GM20431 (cell line): ENCODE measurements around the gene TYW3.
"Not testable (repeated sequence)": the region's sequence is repeated elsewhere in the genome, so short reads cannot be mapped to it uniquely, and the experiment has no call there.

ENCODE experiments used
- in situ Hi-C: fragments of 300-500 bp; cut with MseI, MboI; formaldehyde crosslinking; loops from one replicate; pipeline ENCODE4 v1.15.0; 2020; ENCODE audit warnings: low sequenced_read_pairs; ENCODE audit not compliant: unreplicated experiment

Gene TYW3

GRCh38 chr1:74728736-74729135 is 4.2 kb upstream of the TYW3 start:
- in situ Hi-C loops: no loop called here

GRCh38 chr1:74729741-74730478 is 3.0 kb upstream of the TYW3 start:
- in situ Hi-C loops: no loop called here

GRCh38 chr1:74731399-74732052 is 1.4 kb upstream of the TYW3 start:
- in situ Hi-C loops: no loop called here

- in situ Hi-C loops: not testable (repeated sequence)
These were observed 643 bp upstream of the TYW3 start for GRCh38 chr1:74732071-74732946.

GRCh38 chr1:74733604-74734484 is 892 bp downstream of the TYW3 start:
- in situ Hi-C loops: no loop called here

GRCh38 chr1:74737333-74737732 is 4.4 kb downstream of the TYW3 start:
- in situ Hi-C loops: no loop called here

GRCh38 chr1:74740307-74740980 is 7.5 kb downstream of the TYW3 start:
- in situ Hi-C loops: not testable (repeated sequence)

GRCh38 chr1:74745247-74745646 is 12.3 kb downstream of the TYW3 start:
- in situ Hi-C loops: not testable (repeated sequence)

GRCh38 chr1:74748960-74749359 is 16.0 kb downstream of the TYW3 start:
- in situ Hi-C loops: no loop called here

- in situ Hi-C loops: no loop called here
These were observed 20.2 kb downstream of the TYW3 start for GRCh38 chr1:74753104-74753503.

GRCh38 chr1:74755475-74755874 is 22.5 kb downstream of the TYW3 start:
- in situ Hi-C loops: no loop called here

GRCh38 chr1:74756650-74757049 is 23.7 kb downstream of the TYW3 start:
- in situ Hi-C loops: not testable (repeated sequence)

GRCh38 chr1:74763807-74764206 is 30.9 kb downstream of the TYW3 start:
- in situ Hi-C loops: no loop called here

- in situ Hi-C loops: no loop called here
These were observed 33.6 kb downstream of the TYW3 start for GRCh38 chr1:74766579-74766978.

GRCh38 chr1:74767490-74767889 is 34.5 kb downstream of the TYW3 start:
- in situ Hi-C loops: no loop called here

- in situ Hi-C loops: loop anchor here (10.0 kb wide), 1 partner anchor 433 kb away; no protein-coding TSS in a partner anchor
These were observed 39.1 kb downstream of the TYW3 start for GRCh38 chr1:74771913-74772515.

GRCh38 chr1:74772945-74773344 is 40.0 kb downstream of the TYW3 start:
- in situ Hi-C loops: loop anchor here (10.0 kb wide), 1 partner anchor 432 kb away; no protein-coding TSS in a partner anchor

- in situ Hi-C loops: loop anchor here (10.0 kb wide), 1 partner anchor 431 kb away; no protein-coding TSS in a partner anchor
These were observed 40.6 kb downstream of the TYW3 start for GRCh38 chr1:74773582-74773981.

GRCh38 chr1:74775735-74776134 is 42.8 kb downstream of the TYW3 start:
- in situ Hi-C loops: loop anchor here (10.0 kb wide), 1 partner anchor 429 kb away; no protein-coding TSS in a partner anchor
